Thyroid gland (tissue), 4 donors: ENCODE results near the gene PROC. TPM values are rescaled to one million over a fixed set of nuclear protein-coding genes. Genes with fewer than 3 reads are reported as not detected.

Experiments
- DNase-seq, 2 donors: peaks; one replicate each; pipeline ENCODE4 v3.0.0-alpha.2; 2019
- H3K27ac ChIP-seq, 3 donors: fragments of 200-600 bp; sonication (generic); 1 replicate in 2 of 3; 2 replicates in 1 of 3; pipeline ENCODE4 v1.5.1; 2016 to 2019; ENCODE audit warnings: mild to moderate bottlenecking in 1 of 3, moderate library complexity in 1 of 3
- H3K27me3 ChIP-seq: fragments of 200-600 bp; sonication (generic); one replicate; pipeline ENCODE4 v1.5.1; 2019
- H3K36me3 ChIP-seq, 2 donors: fragments of 200-600 bp; sonication (generic); one replicate each; pipeline ENCODE4 v1.5.1; 2016 to 2019
- H3K4me1 ChIP-seq, 2 donors: fragments of 200-600 bp; sonication (generic); one replicate each; pipeline ENCODE4 v1.5.1; 2017 to 2019
- H3K4me3 ChIP-seq, 3 donors: fragments of 200-600 bp; sonication (generic); replicated peaks in 1 of 3; 1 replicate in 2 of 3; 2 replicates in 1 of 3; pipeline ENCODE4 v1.5.1; 2016; ENCODE audit warnings: mild to moderate bottlenecking in 1 of 3
- H3K9me3 ChIP-seq: fragments of 200-600 bp; sonication (generic); one replicate; pipeline ENCODE4 v1.5.1; 2017
- CTCF ChIP-seq, 6 experiments: fragments of 200-600 bp in 3 of 6; fragments of 450-650 bp in 3 of 6; sonication (generic) in 3 of 6; IDR thresholded peaks; one replicate each; pipeline ENCODE4 v1.5.1; 2016 to 2019; ENCODE audit warnings: antibody characterized with exemption in 6 of 6, mild to moderate bottlenecking in 2 of 6, inconsistent platforms in 1 of 6, moderate library complexity in 1 of 6
- POLR2A ChIP-seq, 2 donors: fragments of 450-650 bp; IDR thresholded peaks; one replicate each; pipeline ENCODE4 v1.6.1; 2017; ENCODE audit warnings: antibody characterized with exemption in 2 of 2, mild to moderate bottlenecking in 2 of 2, moderate library complexity in 1 of 2
- WGBS, 2 donors: methylation state at CpG; one replicate each; pipeline ENCODE4 v1.1.5; 2017; 5-methylcytosine and 5-hydroxymethylcytosine counted together
- intact Hi-C: fragments of 100-400 bp; cut with DNase I; formaldehyde crosslinking; loops from one replicate; pipeline ENCODE4 v1.15.1; 2023
- microRNA-seq: library from miRNA; unstranded; fragments of <30 nt; microRNA quantifications from one replicate; pipeline ENCODE4, GENCODE V29; 2016
- small RNA-seq: library from RNA; depleted of rRNA; stranded (forward); fragments of <200 nt; gene quantifications from one replicate; pipeline ENCODE3, GENCODE V24; 2016
- total RNA-seq, 4 donors: library from RNA; depleted of rRNA; stranded (reverse); fragments of >200 nt; gene quantifications; one replicate each; pipeline ENCODE4 v1.2.3, GENCODE V29; 2016

The PROC gene
- total RNA-seq, 4 donors from 2014 or later: not detected

GRCh38 chr2:127469974-127470373 is 51.7 kb downstream of the PROC start:
- no peaks in the 10 kb centered on the region for H3K9me3 ChIP-seq
- H3K27ac ChIP-seq: no peak overlapping the region
- H3K4me1 ChIP-seq: no peaks in the 10 kb centered on the region
- DNase-seq: no peak
- H3K36me3 ChIP-seq: no peaks in the 10 kb centered on the region
- TF ChIP-seq CTCF (IDR thresholded peaks at IDR 0.05) (no peak), POLR2A (IDR thresholded peaks at IDR 0.05) (no peak)
- intact Hi-C loops: no loop called here
- no peak overlapping the region for H3K4me3 ChIP-seq
- no peaks in the 10 kb centered on the region for H3K27me3 ChIP-seq
- WGBS, 2 donors: 95 to 100% methylated on average over 2 of the region's 2 CpGs

GRCh38 chr2:127471286-127471988 is 53.2 kb downstream of the PROC start:
- H3K36me3 ChIP-seq: no peaks in the 10 kb centered on the region
- TF ChIP-seq CTCF (IDR thresholded peaks at IDR 0.05) (no peak), POLR2A (IDR thresholded peaks at IDR 0.05) (no peak)
- no peaks in the 10 kb centered on the region for H3K4me1 ChIP-seq
- H3K4me3 ChIP-seq: no peak overlapping the region
- WGBS, 2 donors: 93 to 95% methylated on average over 4 of the region's 4 CpGs
- H3K27me3 ChIP-seq: no peaks in the 10 kb centered on the region
- DNase-seq: no peak
- intact Hi-C loops: no loop called here
- H3K9me3 ChIP-seq: no peaks in the 10 kb centered on the region
- no peak overlapping the region for H3K27ac ChIP-seq

GRCh38 chr2:127472268-127472667 is 54.0 kb downstream of the PROC start:
- intact Hi-C loops: no loop called here
- WGBS, 2 donors: 100% methylated on average over 1 of the region's 1 CpG

GRCh38 chr2:127475788-127476187 is 57.6 kb downstream of the PROC start:
- Histone ChIP-seq H3K36me3 (peaks cover 7 to 10% of the 10 kb centered on the region in 2 donors), H3K27ac (no peak overlapping the region), H3K27me3 (no peaks in the 10 kb centered on the region), H3K4me3 (no peak overlapping the region), H3K4me1 (no peaks in the 10 kb centered on the region), H3K9me3 (no peaks in the 10 kb centered on the region)
- TF ChIP-seq CTCF (IDR thresholded peaks at IDR 0.05) (no peak), POLR2A (IDR thresholded peaks at IDR 0.05) (no peak)
- no peak for DNase-seq
- WGBS, 2 donors: 98% methylated on average over 2 of the region's 2 CpGs
- intact Hi-C loops: no loop called here

More at GRCh38 chr2:127472268-127472667, 54.0 kb downstream of the PROC start:
- Histone ChIP-seq H3K36me3 (no peaks in the 10 kb centered on the region), H3K4me1 (no peaks in the 10 kb centered on the region), H3K27me3 (no peaks in the 10 kb centered on the region), H3K9me3 (no peaks in the 10 kb centered on the region), H3K4me3 (no peak overlapping the region), H3K27ac (no peak overlapping the region)
- no peak for TF ChIP-seq CTCF (IDR thresholded peaks at IDR 0.05)
- no peak for TF ChIP-seq POLR2A (IDR thresholded peaks at IDR 0.05)
- DNase-seq: no peak

Small RNA genes within 50 kb of the gene (microRNA-seq; reads per million reads assigned to microRNA genes)
- gene MIR4783: not detected

Small RNA genes within 50 kb of the gene (small RNA-seq; reads per million reads assigned to genes)
- not detected for gene MIR4783
- gene RNU4-48P: not detected

Other genes with a start within 250 kb of the PROC start
- under 1 TPM in 1 of 4 donors, not detected in 3; 0.40 TPM for gene CYP27C1, start 198.1 kb upstream of the PROC start, total RNA-seq
- gene ERCC3, start 124.3 kb upstream of the PROC start, total RNA-seq: 10 to 100 TPM; 24.7 to 55.9 (median 36.3) TPM
- gene MAP3K2, start 30.5 kb upstream of the PROC start, total RNA-seq: 100 to 1,000 TPM in 1 of 4 donors, 10 to 100 TPM in 3; 84.8 to 118 (median 92.8) TPM
- 10 to 100 TPM; 33.8 to 70.4 (median 42.1) TPM for gene IWS1, start 108.1 kb downstream of the PROC start, total RNA-seq
- gene MYO7B, start 117.3 kb downstream of the PROC start, total RNA-seq: under 1 TPM in 1 of 4 donors, not detected in 3; 0.56 TPM
- gene GPR17, start 227.7 kb downstream of the PROC start, total RNA-seq: not detected